Measurements from ENCODE around the gene EAF1.
"Not testable (repeated sequence)": the region's sequence is repeated elsewhere in the genome, so short reads cannot be mapped to it uniquely, and the experiment has no call there.

DNA sequence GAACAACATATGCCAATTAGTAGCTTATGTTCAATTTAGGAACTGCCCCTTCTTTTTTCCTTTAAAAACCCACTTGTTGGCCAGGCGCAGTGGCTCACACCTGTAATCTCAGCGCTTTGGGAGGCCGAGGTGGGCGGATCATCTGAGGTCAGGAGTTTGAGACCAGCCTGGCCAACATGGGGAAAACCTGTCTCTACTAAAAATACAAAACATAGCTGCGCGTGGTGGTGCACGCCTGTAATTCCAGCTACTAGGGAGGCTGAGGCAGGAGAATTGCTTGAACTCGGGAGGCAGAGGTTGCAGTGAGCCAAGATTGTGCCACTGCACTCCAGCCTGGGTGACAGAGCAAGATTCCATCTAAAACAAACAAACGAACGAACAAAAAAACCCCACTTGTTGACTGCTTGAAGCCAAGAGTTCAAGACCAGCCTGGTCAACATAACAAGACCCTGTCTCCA, 42.1 kb upstream of the EAF1 start:
- TF ChIP-seq, protein P1, sequence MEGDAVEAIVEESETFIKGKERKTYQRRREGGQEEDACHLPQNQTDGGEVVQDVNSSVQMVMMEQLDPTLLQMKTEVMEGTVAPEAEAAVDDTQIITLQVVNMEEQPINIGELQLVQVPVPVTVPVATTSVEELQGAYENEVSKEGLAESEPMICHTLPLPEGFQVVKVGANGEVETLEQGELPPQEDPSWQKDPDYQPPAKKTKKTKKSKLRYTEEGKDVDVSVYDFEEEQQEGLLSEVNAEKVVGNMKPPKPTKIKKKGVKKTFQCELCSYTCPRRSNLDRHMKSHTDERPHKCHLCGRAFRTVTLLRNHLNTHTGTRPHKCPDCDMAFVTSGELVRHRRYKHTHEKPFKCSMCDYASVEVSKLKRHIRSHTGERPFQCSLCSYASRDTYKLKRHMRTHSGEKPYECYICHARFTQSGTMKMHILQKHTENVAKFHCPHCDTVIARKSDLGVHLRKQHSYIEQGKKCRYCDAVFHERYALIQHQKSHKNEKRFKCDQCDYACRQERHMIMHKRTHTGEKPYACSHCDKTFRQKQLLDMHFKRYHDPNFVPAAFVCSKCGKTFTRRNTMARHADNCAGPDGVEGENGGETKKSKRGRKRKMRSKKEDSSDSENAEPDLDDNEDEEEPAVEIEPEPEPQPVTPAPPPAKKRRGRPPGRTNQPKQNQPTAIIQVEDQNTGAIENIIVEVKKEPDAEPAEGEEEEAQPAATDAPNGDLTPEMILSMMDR (IDR thresholded peaks at IDR 0.05): not testable (repeated sequence)
- TF ChIP-seq POLR2A (IDR thresholded peaks at IDR 0.05): not testable (repeated sequence)

Data from adrenal gland (tissue), 5 donors.